ENCODE measurements around the gene MYO15B.
"Not testable (repeated sequence)": the region's sequence is repeated elsewhere in the genome, so short reads cannot be mapped to it uniquely, and the experiment has no call there.

The MYO15B gene

DNA sequence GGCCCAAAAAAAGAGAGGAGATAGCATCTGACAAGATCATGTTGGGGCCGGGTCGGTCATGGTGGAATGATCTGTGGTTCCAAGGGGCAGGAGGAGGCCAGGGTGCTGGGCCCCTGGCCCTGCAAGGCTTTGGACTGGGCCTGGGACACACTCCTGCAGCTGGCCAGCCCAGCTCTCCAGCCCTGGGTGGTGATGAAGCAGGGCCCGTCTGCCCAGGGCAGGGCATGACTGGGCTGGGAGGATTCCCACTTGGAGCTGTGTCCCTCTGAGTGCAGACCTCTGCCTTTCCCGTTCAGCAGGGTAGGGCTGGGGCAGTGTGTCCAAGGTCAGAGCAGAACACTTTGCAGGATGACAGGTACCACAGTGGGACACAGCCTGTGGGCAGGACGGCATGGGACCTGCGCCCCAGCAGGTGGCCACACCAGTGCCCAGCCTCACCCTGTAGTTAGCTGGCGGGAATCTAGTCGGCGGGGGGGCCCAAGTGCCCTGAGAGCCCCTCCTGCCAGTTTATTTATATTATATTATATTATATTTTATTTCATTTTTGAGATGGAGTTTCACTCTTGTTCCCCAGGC is 27.6 kb upstream of the MYO15B start:
- DNase-seq = no peak

DNA sequence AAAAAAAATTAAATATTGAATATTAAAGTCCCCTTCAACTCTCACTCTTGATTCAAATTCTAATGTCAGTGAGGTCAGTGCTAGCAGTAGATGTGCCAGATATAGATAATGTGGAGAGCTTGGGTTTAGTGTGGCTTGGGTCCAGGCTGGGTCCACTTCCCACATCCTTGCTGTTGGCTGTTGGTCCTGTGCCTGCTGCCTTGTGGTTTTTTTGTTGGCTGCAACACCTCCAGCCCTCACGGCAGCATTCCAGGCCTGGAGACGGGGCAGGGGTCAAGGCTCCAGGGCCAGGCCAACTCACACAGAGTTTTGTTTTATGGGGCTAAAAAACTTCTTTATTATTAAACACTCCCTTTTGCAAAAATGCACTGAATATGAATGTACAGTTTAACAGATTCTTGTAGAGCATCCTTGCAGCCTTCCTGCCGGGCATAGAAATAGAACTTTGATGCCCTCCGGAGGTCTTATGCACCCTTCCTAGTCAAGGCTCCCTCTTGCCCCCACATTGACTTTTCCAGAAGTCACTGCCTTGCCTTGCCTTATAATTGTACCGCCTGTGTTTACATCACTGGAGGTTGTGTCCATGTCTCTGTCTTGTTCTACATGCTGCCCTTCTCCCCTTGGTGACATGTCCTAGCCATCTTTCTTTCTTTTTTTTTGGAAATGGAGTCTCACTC is 25.5 kb upstream of the MYO15B start:
- DNase-seq = no peak

DNA sequence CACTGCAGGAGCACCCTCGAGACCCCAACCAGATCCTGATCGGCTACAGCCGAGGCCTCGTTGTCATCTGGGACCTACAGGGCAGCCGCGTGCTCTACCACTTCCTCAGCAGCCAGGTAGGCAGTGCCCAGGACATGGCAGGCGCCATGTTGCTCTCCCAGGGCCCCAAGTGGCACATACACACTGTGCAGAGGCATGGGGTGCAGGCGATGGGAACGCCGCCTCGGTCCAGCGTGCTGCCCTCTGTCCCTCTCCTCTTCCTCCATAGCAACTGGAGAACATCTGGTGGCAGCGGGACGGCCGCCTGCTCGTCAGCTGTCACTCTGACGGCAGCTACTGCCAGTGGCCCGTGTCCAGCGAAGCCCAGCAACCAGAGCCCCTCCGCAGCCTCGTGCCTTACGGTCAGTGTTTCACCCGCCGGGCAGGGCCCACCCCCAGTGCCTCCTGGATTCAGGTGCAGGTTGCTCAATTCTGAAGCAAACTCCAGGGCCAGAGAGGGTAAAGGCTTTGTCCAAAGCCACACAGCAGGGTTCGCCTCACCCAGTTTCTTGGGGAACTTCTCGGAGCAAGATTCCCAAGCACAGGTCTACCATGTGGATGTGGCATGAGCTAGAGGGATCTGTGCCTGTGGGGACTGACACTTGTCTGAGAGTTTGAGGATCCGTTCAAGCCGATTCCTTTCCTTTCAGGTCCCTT is 24.4 kb upstream of the MYO15B start:
- no peak for DNase-seq

DNA sequence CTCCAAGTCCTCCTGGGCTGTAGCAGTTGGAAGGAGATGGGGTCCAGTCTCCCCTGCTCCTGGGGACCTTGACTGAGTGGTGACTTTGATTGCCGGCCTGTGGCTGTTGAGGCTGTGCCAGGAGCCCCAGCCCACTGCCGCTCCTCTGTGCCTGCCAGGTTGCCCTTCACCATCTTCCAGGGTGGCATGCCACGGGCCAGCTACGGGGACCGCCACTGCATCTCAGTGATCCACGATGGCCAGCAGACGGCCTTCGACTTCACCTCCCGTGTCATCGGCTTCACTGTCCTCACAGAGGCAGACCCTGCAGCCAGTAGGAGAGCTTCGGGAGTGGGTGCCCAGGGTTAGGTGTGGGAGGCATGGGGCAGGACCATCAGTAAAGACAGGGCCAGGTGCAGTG is 23.4 kb upstream of the MYO15B start:
- no peak for DNase-seq

DNA sequence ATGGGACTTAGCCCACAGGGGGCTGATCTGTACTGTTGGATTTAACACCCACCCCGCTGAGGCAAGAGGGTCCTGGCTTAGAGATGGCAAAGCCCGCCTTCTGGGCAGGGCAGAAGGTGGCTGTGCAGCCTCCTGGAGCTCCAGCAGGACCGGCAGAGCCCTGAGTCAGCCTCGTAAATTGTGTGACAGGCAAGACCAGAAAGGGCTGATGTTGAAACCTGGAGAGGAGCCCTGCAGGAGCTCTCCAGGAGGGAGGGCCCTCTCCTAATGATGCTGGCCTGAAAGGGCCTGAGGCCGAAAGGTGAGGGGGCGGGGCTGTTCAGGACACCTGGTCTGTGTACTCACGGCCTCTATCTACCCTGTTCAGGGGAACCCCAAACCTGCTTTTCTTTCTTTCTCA is 22.5 kb upstream of the MYO15B start:
- no peak for DNase-seq

DNA sequence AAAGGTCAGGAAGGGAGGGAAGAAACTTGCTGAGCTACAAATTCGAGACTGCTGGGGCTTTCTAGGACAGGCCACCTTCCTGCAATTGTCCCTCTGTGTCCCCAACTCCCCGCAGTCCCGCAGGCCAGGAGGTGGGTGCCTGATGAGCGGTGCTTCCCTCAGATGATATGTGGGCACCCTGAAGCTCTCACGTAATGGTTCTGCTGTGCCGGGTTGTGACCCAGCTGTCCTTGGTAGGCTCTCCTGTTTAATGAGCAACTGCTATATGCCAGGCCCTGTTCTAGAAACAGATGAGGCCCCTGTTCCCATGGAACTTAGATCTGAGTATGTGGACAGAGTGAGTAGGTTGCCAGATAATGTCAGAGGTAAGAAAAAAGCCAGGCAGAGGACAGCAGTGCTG is 22.0 kb upstream of the MYO15B start:
- no peak for DNase-seq

DNA sequence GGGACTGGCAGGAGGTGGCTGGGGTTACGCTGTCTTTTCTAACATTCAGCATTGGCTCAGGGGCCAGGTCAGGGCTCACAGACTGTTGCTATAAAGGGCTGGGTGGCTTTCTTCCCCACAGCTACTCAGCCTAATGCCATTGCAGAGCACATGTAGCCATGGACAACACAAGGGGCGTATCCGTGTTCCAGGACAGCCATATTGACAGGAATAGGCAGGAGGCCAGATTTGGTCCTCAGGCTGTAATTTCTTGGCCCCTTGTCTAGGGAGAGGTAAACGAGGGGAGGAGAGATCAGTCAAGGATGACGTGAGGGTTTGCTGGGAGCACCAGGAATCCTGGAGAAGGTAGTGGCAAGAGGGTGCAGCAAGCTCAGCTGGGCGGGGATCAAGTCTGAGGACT is 21.2 kb upstream of the MYO15B start:
- DNase-seq = no peak

DNA sequence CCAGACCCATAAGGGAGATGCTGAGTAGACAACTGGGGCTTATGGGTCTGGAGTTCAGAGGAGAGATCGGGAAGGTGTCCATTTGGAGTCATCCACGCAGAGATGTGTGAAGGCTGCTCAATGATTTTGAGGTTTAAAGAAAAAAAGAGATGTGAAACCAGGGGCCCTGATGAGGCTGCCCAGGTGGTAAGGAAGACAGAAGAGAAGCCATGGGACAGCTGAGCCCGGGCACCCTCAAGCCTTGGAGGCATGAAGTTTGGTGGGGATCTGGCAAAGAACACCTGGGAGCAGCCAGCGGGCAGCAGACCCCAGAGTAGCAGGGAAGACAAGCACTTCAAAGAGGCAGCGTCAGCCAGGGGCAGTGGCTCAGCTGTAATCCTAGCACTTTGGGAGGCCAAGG is 20.8 kb upstream of the MYO15B start:
- no peak for DNase-seq

DNA sequence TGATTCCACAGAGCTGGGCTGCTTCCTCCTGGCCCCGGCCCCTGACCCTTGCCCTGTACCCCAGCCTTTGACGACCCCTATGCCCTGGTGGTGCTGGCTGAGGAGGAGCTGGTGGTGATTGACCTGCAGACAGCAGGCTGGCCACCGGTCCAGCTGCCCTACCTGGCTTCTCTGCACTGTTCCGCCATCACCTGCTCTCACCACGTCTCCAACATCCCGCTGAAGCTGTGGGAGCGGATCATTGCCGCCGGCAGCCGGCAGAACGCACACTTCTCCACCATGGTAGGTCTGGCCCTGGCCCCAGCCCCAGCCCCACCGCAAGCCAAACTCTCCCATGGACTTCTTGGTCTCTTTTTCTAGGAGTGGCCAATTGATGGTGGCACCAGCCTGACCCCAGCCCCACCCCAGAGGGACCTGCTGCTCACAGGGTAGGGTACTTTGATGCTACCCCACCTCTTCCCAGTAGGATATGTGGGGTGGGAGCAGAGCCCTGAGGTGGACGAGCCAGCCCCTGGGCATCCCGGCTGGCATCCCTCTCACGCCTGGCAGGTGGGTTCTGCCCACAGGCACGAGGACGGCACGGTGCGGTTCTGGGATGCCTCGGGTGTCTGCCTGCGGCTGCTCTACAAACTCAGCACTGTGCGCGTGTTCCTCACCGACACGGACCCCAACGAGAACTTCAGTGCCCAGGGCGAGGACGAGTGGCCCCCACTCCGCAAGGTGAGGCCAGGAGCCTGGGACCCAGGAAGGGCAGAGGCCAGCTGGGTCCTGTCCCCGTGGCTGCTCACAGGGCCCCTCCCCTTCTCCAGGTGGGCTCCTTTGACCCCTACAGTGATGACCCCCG is 19.0 kb upstream of the MYO15B start:
- DNase-seq = no peak

DNA sequence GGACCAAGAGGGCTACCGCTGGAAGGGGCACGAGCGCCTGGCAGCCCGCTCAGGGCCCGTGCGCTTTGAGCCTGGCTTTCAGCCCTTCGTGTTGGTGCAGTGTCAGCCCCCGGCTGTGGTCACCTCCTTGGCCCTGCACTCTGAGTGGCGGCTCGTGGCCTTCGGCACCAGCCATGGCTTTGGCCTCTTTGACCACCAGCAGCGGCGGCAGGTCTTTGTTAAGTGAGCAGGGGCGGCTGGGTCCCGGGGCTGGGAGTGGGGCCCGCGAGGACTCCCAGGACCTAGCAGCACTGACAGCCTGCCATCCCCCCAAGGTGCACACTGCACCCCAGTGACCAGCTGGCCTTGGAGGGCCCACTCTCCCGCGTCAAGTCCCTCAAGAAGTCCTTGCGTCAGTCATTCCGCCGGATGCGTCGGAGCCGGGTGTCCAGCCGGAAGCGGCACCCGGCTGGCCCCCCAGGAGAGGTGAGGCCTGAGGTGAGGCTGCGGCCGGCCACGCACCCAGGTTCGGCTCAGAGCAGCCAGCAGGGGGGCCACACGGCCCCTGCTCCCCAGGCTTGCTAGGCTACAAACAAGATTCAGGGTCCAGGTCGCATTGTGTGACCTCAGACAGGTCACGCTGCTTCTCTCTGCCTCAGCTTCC is 17.4 kb upstream of the MYO15B start:
- DNase-seq = no peak

DNA sequence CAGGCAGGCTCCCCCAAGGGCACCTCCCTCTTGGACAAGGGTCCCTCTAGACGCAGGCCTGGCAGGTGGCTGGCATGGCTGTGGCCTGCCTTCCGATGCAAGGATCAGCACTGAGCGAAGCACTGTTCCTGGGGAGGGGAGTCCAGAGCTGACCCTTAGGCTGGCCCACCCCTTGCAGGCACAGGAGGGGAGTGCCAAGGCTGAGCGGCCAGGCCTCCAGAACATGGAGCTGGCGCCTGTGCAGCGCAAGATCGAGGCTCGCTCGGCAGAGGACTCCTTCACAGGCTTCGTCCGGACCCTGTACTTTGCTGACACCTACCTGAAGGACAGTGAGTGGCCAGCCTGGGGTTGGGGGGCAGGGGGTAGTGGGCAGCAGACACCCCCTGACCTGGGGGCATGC is 16.8 kb upstream of the MYO15B start:
- no peak for DNase-seq

DNA sequence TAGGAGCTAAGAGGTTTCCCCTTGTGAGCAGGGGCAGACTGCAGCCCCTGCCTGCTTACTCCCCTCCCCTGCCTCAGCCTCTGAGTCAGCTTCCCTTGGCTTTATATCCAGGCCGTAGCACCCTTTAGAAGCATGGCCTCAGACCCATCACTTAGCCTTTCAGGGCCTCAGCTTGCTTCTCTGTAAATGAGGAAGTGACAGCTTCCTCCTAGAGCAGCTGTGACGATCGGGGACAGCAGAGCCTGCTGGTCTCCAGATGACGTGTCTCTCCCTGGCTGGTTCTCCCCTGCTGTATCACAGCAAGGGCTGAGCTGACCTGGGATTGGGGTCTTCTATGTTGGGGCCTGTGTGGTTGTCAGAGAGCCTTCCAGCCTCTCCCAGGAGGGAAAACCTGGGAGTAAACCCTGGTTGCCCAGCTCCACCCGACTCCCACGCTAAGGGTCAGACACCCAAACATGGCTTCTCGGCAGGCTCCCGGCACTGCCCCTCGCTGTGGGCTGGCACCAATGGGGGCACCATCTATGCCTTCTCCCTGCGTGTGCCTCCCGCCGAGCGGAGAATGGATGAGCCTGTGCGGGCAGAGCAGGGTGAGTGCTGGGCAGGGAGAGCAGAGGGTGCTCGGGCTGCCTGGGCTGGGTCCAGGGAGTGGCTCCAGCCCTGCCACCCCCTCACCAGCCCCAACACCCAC is 16.3 kb upstream of the MYO15B start:
- no peak for DNase-seq

DNA sequence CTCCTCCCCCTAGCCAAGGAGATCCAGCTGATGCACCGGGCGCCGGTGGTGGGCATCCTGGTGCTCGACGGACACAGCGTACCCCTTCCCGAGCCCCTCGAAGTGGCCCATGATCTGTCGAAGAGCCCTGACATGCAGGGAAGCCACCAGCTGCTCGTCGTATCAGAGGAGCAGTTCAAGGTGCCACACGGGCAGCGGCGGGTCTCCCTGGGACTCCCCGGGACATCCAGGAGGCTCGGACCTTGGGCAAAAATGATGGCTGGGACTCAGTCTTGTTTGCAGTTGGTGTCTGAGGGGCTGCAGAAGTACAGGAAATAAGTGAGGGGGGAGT is 15.8 kb upstream of the MYO15B start:
- DNase-seq = no peak

DNA sequence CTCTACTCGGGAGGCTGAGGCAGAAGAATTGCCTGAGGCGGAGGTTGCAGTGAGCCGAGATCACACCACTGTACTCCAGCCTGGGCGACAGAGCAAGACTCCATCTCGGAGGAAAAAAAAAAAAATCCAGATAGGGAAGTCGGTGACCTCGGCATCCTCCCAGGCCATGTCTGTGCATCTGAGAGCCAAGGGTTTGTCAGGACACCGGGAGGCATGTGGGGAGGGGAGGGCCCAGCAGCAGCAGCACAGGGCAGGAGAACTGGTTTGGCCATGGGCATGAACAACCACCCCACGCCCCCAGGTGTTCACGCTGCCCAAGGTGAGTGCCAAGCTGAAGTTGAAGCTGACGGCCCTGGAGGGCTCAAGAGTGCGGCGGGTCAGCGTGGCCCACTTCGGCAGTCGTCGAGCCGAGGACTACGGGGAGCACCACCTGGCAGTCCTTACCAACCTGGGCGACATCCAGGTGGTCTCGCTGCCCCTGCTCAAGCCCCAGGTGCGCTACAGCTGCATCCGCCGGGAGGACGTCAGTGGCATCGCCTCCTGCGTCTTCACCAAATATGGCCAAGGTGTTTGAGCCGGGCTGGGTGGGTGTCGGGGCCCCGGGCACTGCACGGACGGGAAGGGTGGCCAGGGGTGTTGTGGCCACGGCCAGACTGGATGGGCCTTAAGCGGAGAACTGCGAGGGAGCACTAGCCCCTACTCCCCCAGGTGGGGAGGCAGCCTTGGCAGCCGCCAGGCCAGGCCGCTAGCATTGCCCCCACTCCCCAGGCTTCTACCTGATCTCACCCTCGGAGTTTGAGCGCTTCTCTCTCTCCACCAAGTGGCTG is 14.7 kb upstream of the MYO15B start:
- no peak for DNase-seq

DNA sequence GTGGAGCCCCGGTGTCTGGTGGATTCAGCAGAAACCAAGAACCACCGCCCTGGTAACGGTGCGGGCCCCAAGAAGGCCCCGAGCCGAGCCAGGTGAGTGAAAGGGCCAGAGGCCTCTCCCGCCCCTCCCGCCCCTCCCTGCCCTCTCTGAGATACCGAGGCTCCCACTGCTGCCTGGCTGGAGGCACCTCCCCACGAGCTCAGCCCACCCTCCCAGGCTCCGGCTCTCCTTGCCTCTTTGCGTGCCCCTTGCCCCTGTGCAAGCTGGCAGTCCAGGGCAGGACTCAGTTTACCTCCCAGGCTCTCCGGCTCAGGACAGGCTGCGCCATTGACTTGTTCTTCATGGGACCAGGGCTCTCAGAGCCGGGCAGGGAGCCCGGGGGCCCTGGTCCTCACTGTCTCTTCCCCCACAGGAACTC is 14.1 kb upstream of the MYO15B start:
- no peak for DNase-seq

DNA sequence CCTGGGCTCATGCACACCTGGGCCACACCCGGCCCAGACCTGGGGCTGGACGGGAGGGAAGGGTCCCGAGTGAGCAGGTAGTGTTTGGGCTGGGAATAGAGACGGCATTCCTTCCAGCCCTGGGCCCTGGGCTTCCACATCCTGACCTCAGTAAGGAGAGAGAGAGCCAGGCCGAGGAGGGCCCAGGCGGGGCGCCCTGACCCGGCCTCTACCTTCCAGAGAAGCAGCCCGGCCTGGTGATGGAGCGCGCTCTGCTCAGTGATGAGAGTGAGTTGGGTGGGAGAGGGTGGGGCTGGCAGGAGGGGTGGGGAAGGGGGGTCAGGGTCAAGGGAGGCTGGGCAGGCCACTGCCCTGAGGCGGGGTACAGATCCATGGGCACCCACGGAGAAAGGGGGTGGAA is 13.6 kb upstream of the MYO15B start:
- no peak for DNase-seq

DNA sequence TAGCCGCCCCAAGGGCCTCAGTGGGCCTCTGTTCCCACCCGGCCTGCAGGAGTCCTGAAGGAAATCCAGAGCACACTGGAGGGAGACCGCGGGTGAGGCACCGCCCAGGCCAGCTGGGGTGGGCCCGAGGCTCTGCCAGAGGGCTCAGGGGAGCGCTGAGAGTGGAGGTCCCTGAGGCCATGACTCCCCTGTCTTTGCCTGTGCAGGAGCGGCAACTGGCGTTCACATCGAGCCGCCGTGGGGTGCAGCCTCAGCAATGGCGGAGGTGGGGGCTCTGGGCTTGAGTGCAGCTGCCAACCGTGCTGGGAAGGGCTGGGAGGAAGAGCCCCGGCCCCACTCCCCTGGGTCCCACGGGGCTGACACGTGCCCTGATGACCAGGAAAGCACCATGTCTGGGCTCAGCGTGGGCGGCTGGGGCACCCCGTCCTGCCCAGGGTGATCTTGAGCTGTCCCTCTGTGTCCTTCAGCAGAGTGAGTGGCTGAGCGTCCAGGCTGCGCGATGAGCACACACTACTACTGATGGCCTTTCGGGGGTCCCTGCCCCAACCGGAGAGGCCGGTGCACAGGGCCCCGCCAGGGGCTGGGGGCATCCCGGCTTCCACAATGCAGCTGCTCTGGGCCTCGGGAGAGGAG is 13.1 kb upstream of the MYO15B start:
- no peak for DNase-seq

DNA sequence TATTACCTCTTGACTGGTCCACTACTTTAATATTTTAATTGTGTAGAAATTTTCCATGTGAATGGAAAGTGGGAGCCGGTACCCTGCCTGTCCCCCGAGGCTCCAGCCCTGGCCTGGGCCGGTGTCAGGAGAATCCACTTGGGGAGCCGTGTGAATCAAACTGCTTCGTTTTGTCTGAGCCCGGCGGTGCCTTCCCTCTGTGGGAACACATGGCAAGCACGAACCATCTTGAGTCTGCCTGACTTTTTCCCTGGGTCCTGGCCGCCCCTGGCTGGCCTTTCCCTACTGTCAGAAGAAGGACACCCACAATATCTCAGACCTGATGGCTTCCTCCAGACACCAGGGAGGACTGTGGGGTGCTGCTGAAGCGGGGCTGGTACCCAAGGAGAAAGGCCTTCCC is 12.4 kb upstream of the MYO15B start:
- DNase-seq = no peak

DNA sequence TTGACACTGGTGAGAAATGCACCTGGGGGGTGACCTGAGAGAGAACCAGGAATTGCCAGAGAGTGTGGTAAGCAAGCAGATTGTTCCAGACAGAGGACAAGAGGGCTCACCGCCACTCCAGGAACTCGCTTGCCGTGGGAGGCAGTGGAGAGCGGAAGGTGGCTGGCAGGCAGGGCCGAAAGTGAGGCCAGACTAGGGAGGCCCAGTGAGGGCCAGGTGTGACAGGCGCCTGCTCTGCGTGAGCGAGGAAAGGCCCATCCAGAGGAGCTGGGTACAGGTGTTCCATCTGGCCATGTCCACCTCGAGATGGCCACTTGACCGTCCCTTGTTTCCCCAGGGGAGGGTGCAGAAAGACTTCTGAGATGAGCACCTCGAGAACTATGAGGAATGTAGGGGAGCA is 11.9 kb upstream of the MYO15B start:
- no peak for DNase-seq

DNA sequence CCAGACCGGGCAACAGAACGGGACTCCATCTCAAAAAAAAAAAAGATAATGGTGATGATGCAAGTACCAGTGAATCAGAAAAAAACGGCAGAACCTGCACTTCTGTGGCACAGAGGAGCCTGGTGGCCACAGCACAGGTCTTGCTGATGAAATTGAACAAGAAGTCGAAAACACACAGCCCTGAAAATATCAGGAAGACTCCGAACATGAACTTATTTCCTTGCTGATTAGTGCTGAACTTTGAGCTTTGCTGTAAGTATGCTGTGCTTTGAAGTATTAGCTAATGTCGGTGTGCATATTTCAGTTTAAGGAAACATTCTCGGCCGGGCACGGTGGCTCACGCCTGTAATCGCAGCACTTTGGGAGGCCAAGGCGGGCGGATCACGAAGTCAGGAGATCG is 10.9 kb upstream of the MYO15B start:
- DNase-seq = no peak

DNA sequence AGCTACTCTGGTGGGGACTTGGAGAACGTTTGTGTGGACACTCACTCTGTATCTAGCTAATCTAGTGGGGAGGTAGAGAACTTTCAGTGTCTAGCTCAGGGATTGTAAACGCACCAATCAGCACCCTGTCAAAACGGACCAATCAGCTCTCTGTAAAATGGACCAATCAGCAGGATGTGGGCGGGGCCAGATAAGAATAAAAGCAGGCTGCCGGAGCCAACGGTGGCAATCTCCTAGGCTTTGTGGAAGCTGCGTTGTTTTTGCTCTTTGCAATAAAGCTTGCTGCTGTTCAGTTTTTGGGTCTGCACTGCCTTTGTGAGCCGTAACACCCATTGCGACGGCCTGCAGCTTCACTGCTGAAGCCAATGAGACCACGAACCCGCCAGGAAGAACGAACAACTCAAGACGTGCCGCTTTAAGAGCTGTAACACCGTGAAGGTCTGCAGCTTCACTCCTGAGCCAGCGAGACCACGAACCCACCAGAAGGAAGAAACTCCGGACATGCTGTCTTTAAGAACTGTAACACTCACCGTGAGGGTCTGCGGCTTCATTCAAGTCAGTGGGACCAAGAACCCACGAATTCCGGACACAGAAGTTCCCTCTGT is 6.4 kb upstream of the MYO15B start:
- not testable (repeated sequence) for DNase-seq
